HG03025 (cell line): ENCODE results near the gene SLC34A3.
"Not testable (repeated sequence)": the region's sequence is repeated elsewhere in the genome, so short reads cannot be mapped to it uniquely, and the experiment has no call there.

Experiments used
- ATAC-seq: cut with Tn5 transposase; IDR thresholded peaks from one replicate; pipeline ENCODE4 v1.9.1; 2021; ENCODE audit warnings: mild to moderate bottlenecking, moderate library complexity; ENCODE audit not compliant: unreplicated experiment, low FRiP score

The SLC34A3 gene

GRCh38 chr9:137240841-137241489 is 10.3 kb downstream of the SLC34A3 start, which contains the start of gene TUBB4B:
TUBB4B (plus strand) TSS chr9:137241287; CDS start chr9:137241361, 74 bp downstream.
- ATAC-seq, result peak; percentile 70

- peak; percentile 3 for ATAC-seq
These were observed 11.0 kb downstream of the SLC34A3 start for GRCh38 chr9:137241490-137242268.

- ATAC-seq, result no peak
These were observed 11.8 kb downstream of the SLC34A3 start for GRCh38 chr9:137242269-137243203.

GRCh38 chr9:137243266-137243625 is 12.5 kb downstream of the SLC34A3 start:
- not testable (repeated sequence) for ATAC-seq

- ATAC-seq, result no peak
These were observed 13.2 kb downstream of the SLC34A3 start for GRCh38 chr9:137243626-137244485.

GRCh38 chr9:137244486-137245449 is 14.1 kb downstream of the SLC34A3 start:
- no peak for ATAC-seq

GRCh38 chr9:137245450-137246421 is 15.0 kb downstream of the SLC34A3 start:
- ATAC-seq, result no peak

GRCh38 chr9:137247135-137247915 is 16.6 kb downstream of the SLC34A3 start:
- ATAC-seq, result no peak

GRCh38 chr9:137247916-137248175 is 17.1 kb downstream of the SLC34A3 start:
- no peak for ATAC-seq

GRCh38 chr9:137250329-137251193 is 19.9 kb downstream of the SLC34A3 start:
- ATAC-seq, result no peak

GRCh38 chr9:137251194-137251461 is 20.4 kb downstream of the SLC34A3 start, which contains the start of gene STPG3:
STPG3 (plus strand) TSS chr9:137251286; CDS start chr9:137251287, 1 bp downstream.
- ATAC-seq, result no peak

- ATAC-seq, result no peak
These were observed 21.0 kb downstream of the SLC34A3 start for GRCh38 chr9:137251490-137252268.

- no peak for ATAC-seq
These were observed 22.1 kb downstream of the SLC34A3 start for GRCh38 chr9:137252555-137253506.
